Tibial nerve (tissue), 4 donors: ENCODE measurements around the gene TATDN2.

Experiments
- EP300 ChIP-seq, 2 donors: sonication (generic); formaldehyde crosslinking; IDR thresholded peaks; one replicate each; pipeline ENCODE4 v1.6.1; 2017; ENCODE audit warnings: antibody characterized with exemption in 2 of 2, mild to moderate bottlenecking in 1 of 2
- POLR2A ChIP-seq, 2 donors: fragments of 450-650 bp; IDR thresholded peaks; one replicate each; pipeline ENCODE4 v1.6.1; 2017; ENCODE audit warnings: antibody characterized with exemption in 2 of 2, mild to moderate bottlenecking in 2 of 2, moderate library complexity in 2 of 2
- TF ChIP-seq, protein P1 (sequence below), 5 experiments: fragments of 200-600 bp in 3 of 5; fragments of 450-650 bp in 2 of 5; sonication (generic) in 3 of 5; IDR thresholded peaks; one replicate each; pipeline ENCODE4 v1.5.1; 2016 to 2019; ENCODE audit warnings: antibody characterized with exemption in 5 of 5, mild to moderate bottlenecking in 3 of 5, moderate library complexity in 2 of 5

DNA sequence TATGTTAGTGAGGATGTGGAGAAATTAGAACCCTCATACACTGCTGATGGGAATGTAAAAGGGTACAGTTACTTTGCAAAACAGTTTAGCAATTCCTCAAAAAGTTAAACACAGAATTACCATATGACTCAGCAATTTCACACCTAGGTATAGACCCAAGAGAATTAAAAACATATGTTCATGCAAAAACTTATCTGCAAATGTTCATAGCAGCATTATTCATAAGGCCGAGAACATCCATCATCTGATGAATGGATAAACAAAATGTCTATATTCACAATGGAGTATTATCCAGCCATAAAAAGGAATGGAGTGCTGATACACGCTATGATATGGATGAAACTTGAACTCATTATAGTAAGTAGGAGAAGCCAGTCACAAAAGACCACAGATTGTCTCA, 62.3 kb downstream of the TATDN2 start:
- TF ChIP-seq, protein P1, sequence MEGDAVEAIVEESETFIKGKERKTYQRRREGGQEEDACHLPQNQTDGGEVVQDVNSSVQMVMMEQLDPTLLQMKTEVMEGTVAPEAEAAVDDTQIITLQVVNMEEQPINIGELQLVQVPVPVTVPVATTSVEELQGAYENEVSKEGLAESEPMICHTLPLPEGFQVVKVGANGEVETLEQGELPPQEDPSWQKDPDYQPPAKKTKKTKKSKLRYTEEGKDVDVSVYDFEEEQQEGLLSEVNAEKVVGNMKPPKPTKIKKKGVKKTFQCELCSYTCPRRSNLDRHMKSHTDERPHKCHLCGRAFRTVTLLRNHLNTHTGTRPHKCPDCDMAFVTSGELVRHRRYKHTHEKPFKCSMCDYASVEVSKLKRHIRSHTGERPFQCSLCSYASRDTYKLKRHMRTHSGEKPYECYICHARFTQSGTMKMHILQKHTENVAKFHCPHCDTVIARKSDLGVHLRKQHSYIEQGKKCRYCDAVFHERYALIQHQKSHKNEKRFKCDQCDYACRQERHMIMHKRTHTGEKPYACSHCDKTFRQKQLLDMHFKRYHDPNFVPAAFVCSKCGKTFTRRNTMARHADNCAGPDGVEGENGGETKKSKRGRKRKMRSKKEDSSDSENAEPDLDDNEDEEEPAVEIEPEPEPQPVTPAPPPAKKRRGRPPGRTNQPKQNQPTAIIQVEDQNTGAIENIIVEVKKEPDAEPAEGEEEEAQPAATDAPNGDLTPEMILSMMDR (IDR thresholded peaks at IDR 0.05), result no peak
- TF ChIP-seq POLR2A (IDR thresholded peaks at IDR 0.05) (no peak), EP300 (IDR thresholded peaks at IDR 0.05) (no peak)
